Measurements from ENCODE around the gene RBM17.
"Not testable (repeated sequence)": the region's sequence is repeated elsewhere in the genome, so short reads cannot be mapped to it uniquely, and the experiment has no call there.

RBM17 gene

DNA sequence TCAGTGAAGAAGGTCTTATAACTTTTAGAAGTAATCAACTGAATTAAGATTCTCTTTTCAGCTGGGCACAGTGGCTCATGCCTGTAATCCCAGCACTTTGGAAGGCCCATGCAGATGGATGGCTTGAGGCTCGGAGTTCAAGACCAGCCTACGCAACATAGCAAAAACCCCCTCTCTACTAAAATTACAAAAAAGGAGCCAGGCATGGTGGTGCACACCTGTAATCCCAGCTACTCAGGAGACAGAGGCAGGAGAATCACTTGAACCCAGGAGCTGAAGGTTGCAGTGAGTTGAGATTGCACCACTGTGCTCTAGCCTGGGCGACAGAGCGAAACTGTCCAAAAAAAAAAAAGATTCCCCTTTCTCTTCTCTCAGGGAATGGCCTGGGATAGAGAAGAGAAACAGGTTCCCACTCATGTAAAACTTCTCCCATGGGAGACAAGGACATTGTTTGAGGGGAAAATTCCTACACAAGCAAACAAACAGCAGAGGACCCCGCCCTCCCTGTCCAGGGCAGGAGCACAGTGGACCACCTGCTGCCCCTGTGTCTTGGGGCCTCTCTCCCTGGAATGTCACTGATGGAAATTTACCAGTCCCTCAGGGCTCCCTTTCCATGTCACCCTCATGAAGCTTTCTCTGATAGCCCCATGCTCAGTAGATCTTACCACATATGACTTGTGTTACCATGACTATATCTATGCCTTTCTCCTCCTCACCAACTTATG lies 32.3 kb upstream of the RBM17 start:
- DNase-seq (ENCODE audit: low read depth in 1 of 2, low spot score in 1 of 2), result no peak

DNA sequence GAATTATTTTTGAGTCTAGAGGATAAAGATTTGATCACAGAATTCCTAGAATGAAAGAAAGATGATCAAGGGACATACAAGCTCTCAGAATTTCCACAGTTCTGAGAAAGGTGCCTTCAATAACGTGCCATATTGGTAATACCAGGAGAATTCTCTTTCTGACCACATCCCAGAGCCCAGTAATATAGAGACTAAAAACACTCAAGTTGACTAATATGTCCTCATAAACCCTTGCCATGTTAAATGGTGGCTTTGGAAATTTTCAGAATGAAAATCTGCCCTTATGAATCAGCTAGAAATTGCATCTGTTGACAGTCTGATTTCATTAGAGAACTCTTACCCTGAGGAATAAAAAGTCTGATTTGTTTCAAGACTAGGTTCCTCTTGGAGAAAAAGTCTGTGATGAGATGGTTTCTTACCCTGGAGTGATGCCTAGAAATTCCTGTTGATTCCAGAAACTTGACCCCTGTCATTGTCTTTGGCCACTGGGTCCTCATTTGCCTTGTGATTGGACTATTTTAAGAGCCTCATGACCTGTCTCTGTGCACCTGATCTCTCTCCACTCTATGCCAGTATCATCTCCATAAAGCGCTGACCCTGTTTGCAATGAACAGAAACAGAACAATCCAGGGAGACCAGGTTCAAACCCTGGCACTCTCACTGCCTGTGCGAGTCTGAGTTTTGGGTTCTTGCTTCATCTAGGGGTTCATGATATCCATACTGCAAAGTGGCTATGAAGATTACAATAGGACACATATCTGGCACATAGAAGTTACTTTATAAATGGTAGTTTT lies 30.0 kb upstream of the RBM17 start:
- DNase-seq (ENCODE audit: low read depth in 1 of 2, low spot score in 1 of 2), result no peak

DNA sequence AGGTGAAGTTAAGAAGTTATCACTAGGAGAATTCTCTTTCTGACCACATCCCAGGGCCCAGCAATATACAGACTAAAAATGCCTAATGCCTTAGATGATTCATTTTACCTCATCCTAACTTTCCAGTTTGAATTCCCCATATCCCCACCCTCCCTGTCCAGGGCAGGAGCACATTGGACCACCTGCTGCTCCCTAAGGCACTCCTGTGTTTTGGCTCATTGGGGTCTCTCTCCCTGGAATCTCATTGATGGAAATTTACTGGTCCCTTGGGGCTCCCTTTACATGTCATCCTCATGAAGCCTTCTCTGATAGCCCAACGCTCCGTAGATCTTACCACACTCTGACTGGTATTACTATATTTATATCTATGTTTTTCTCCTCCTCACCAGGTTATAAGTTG lies 29.3 kb upstream of the RBM17 start:
- DNase-seq (ENCODE audit: low read depth in 1 of 2, low spot score in 1 of 2), result no peak

DNA sequence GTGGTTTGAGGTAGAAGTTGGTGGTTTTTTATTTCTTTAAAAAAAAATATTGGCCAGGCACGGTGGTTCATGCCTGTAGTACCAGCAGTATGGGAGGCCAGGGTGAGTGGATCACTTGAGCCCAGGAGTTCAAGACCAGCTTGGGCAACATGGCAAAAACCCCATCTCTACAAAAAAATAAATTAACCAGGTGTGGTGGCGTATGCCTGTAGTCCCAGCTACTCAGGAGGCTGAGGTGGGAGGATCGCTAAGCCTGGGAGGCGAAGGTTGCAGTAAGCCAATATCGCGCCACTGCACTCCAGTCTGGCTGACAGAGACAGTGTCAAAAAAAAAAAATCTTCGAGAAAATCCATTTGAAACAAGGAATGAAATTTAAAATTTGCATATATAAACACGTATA lies 27.8 kb upstream of the RBM17 start:
- DNase-seq (ENCODE audit: low read depth in 1 of 2, low spot score in 1 of 2), result no peak

DNA sequence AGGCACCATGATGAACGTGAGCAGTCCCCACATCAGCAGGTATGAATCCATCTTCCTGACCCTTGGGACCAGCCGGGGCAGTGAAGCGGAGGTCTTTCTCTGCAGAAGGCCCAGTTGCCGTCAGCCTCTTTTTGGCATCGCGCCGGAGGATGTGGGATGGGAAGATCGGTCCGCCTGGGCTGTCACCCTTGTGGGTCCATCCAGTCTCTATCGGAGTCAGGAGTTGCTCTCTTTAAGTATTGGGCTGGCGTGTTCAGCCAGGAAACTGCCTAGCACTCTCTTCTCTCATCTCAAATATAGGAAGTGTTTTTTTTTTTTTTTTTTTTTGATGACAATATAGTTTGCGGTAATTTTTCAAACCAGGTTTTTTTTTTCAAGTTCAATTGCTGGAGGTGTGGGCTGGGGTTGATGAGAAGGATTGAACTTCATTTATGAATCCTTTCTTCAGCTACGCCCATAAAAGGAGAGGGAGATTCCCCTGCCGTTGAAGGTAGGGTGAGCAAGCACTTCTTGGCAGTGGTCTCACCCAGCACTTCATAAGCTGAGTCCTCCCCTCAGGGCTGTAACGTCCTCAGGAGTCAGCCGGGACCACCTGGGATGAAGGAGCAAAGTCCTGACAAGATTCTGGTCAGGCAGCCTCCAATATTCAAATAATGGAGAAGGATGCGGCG lies 26.6 kb upstream of the RBM17 start, which contains the start of gene IL2RA:
TSS of gene IL2RA (minus strand) at position 267 of the 671 bp plus-strand sequence. CDS start at position 51, 216 bp downstream.
- DNase-seq (ENCODE audit: low read depth in 1 of 2, low spot score in 1 of 2), result peak in 1 of 2 donors; percentile 68

DNA sequence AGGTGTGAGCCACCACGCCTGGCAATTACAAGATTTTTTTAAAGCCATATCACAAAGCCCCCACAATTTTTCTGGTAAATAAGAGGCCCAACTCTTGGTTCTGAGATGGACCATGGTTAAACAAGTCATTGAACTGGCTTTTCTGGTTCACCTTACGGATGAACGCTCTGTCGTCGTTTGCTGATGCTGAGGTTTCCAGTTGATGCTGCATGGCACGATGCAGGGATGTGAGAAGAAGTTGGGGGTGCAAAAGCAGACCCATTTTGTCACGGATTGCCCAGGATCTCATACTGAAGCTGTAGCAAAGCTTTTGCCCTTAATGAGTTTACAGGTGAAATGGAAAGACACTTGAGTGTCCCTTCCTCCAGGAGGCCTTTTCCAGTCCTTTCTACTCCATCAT lies 24.7 kb upstream of the RBM17 start:
- DNase-seq (ENCODE audit: low read depth in 1 of 2, low spot score in 1 of 2), result no peak

DNA sequence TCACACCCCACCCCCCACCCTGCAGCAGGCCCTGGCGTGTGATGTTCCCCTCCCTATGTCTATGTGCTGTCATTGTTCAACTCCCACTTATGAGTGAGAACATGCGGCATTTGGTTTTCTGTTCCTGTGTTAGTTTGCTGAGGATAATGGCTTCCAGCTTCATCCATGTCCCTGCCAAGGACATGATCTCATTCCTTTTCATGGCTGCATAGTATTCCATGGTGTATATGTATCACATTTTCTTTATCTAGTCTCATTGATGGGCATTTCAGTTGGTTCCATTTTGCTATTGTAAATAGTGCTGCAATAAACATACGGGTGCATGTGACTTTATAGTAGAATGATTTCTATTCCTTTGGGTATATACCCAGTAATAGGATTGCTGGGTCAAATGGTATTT lies 24.1 kb upstream of the RBM17 start:
- DNase-seq (ENCODE audit: low read depth in 1 of 2, low spot score in 1 of 2), result not testable (repeated sequence)

DNA sequence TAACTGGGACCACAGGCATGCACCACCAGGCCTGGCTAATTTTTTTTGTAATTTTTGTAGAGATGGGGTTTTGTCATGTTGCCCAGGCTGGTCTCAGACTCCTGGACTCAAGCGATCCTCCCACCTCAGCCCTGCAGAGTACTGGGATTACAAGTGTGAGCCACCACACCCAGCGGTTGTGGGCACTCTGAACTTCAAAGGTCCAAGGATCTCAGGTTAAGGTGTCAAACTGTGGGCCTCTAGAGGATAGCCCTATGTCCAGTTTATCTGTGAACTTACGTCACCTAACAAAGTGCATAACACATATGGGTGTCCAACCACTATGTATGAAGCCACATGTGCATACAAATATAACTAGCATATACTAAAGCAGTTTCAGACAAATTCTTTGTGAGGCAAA lies 23.4 kb upstream of the RBM17 start:
- DNase-seq (ENCODE audit: low read depth in 1 of 2, low spot score in 1 of 2), result no peak

DNA sequence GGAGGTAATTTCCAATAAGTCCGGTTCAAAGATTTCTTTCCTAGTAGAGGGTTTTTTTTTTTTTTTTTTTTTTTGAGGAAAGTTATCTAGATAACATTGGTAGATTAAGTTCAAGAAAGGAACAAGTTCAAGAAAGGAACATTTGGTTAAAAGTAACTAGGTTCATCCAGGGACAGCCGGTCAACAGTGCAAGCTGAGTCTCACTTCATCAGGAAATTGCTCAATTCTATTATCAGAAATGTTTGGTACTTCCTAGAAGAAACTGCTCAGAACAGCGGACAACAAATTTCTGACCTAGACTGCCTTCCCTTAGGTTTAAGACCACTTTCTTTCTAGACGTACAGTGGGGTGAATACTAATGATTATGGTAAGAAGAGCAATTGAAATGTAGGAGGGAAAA lies 23.0 kb upstream of the RBM17 start:
- DNase-seq (ENCODE audit: low read depth in 1 of 2, low spot score in 1 of 2), result no peak

DNA sequence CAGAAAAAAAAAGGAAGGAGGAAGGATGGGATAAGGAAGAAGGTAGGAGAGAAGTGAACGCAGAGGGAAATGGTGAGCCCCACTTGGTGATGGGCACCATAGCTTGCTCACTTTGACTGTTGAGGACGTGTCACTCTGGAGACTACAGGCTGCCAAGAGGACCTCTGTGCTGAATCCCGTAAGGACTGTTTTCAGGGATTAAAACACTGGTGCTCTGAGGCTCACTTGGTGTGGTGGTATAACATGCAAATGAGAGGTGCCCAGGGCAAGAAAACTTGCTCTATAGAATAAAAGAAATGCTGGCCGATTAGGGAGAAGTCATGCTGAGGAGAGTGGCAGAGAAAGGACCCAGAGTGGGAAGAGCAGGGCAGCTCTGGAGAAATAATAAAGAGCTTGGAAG lies 21.4 kb upstream of the RBM17 start:
- no peak for DNase-seq (ENCODE audit: low read depth in 1 of 2, low spot score in 1 of 2)

DNA sequence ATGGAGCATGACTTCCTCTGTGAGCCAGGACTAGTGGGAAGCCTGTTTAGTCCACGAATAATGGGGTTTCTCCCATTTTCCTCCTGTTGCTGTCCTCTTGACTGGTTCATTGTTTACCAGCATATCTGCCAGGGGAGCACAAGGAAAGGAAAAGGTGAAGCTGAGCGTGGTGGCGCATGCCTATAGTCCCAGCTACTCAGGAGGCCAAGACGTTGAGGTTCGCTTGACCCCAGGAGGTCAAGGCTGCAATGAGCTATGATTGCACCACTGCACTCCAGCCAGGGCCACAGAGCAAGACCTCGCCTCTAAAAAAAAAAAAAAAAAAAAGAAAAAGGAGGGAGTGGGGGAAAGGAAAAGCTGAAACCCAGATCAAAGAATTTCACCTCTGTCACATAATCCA lies 20.8 kb upstream of the RBM17 start:
- DNase-seq (ENCODE audit: low read depth in 1 of 2, low spot score in 1 of 2), result no peak

DNA sequence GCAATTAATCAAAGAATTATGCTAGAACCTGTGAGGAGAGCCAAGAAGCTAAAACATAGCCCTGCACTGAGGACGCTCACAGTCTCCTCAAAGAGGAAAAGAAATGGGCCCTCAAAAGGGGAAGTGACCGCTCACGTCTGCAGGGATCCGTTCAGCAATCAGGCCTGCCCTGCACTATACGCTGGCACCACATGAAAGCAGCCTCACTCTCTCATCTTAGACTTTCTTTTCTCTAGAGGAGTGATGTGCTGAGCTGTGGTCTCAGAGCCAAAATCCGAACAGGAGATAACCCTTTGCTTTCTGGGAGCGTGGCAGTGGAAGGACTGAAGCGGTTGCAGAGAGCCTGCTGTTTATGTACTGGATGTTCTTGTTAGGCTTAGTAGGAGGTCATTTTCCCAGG lies 20.4 kb upstream of the RBM17 start:
- DNase-seq (ENCODE audit: low read depth in 1 of 2, low spot score in 1 of 2), result no peak

DNA sequence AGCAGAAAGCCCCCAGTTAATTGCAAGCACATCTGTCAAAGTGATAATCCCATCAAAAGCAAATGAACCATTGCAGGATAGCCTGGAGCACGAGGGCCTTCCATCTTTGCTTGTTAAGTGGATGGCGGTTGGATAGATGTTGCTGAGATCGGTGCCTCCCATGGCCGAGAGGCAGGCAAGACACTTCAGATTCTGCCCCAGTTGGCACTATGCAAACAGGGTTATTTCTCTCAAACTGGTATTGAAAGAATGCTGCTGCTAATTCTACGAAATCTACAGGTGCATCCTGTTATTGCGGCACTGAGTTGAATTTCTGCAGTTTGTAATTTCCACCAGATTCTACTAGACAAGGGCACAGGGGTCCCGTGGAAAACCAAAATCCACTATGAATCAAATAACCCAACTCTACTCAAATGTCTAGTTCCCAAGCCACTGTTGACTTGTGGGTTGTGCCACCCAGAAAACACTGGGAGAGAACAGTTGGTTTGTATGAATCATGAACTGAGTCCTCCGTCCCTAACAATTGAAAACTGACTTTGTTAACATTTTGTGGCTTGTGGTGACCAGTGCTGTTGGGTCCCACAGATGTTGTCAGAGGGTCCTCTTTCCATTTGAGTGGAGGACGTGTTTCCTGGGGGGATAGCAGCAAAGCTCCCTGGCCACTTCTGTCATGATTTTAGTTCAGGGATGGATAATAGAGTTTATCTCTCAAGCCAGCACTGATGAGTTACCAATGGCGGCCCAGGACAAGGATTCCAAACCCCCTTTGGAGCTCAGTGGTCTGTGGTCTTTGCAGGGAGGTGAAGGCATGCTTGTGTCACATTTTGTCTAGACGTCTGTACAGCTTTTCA lies 19.5 kb upstream of the RBM17 start:
- DNase-seq (ENCODE audit: low read depth in 1 of 2, low spot score in 1 of 2), result no peak

DNA sequence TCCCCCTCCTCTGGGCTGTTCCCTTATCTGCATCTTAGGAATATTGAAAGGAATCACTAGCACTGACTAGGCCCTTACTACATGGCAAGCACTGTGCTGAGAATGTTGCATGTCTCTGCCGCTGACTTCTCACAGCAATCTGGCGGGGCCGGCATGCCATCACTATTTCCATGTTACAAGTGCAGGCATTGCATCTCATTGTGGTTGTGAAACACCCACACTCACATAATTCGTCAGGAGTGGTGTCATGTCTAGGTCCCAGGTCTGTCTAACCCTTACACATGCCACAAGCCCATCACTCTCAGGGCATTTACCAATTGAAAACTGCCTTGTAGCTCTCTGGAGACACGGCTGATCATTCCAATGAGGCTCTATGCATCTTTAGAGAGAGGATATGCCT lies 18.2 kb upstream of the RBM17 start:
- no peak for DNase-seq (ENCODE audit: low read depth in 1 of 2, low spot score in 1 of 2)

DNA sequence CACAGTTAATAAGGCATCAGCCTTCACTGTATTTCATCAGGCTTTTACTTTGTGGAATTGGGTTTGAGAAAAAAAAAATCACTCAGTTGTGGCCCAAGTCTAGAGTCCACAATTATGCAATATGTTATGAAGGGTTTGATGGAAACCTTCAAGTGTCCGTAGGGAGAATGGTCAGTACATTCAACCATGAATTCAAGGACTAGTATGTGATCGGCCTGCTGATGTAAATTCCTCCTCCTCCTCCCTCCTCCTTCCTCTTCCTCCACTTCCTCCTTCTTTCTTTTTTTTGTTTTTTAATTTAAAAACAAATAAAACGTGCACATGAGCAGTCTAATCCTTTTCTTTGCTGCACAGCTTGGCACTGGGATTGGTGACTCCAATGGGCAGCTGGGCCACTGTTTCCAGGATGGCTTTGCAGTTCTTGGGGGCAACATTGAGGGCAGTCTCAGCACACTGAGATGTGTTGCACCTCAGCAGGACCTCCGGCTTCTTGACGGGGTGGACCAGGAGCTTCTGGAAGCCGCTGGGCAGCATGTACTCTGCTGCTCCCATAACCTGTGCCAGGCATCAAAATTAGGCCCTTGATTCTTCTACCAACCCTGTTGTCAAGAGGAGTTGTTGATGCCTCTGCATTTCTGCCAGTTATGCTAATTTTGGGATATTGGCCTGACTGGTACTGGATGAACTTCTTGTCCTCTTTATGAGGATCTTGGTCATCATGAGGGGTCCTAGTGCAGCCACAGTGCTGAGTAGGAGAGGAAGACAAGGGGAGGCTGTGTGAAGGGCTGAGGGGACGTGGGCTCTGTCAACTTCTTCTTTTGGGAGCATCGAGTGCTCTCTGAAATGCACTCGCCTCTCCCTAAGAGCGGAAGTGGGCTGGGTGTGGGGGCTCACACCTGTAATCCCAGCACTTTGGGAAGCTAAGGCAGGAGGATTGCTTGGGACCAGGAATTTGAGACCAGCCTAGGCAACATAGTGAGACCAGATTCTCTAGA lies 17.4 kb upstream of the RBM17 start:
- DNase-seq (ENCODE audit: low read depth in 1 of 2, low spot score in 1 of 2), result no peak

DNA sequence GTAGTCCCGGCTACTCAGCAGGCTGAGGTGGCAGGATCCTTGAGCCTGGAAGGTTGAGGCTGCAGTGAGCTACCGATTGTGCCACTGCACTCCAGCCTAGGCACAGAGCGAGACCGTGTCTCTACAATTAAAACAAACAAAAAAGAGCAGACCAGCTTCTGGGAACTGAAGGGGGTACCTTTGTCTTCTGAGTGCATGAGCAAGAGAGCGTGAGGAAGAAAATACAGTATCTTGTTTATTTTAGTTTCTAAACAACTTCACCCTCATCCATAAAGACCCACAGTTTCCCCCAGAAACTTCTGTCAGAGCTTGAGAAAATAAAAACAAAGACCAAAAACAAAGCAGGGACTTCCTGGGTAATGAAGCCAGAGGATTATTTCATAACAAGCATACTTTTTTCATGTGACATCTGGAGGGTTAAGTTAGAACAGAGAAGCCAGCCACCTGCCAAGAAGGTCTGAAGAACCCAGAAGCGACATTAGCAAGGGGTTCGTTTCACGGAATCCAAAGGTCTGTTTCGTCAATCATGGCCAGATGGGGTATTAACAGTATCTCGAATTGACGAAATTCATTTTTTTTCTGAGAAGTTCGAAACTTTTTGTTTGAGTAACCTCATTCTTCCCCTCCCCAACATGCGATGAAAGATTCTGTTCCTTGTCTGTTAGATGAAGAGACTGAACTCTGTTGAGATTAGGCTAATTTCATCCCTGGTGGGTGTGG lies 16.5 kb upstream of the RBM17 start:
- DNase-seq (ENCODE audit: low read depth in 1 of 2, low spot score in 1 of 2), result no peak

DNA sequence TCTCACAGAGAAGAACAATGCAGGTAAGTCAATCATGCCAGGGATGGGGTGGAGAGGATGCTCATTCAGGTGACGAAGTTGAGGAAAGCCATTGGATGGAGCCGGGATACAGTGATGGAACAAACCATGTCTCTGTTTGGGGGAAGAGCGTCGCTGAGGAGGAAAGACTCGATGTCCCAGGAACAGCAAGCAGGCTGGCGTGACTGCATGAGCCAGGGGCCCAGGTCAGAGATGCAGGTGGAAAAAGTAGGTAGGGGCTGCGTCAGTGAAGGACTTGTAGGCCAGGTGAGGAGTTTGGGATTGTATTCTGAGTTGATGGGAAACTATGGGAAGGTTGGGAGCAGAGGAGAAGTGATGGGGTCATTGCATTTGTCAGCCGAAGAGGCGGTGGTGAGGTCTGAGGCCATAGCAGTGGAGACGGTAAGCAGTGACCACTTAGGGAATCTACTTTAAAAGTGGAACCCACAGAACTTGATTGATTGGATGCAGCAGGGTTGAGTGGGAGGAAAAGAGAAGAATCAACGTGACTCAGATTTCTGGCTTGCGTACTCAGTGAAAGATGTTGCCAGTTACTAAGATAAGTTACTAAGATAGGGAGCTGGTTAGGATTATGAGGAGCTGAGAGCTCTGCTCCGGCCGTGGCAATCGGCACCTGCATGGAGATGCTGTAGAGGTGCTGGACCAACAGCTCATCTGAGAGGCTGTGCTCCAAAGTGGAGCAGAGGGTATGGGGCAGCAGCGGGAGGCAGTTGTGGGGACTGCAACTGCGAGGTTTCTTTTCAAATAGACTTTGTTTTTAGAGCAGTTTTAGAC lies 14.1 kb upstream of the RBM17 start:
- DNase-seq (ENCODE audit: low read depth in 1 of 2, low spot score in 1 of 2), result no peak

DNA sequence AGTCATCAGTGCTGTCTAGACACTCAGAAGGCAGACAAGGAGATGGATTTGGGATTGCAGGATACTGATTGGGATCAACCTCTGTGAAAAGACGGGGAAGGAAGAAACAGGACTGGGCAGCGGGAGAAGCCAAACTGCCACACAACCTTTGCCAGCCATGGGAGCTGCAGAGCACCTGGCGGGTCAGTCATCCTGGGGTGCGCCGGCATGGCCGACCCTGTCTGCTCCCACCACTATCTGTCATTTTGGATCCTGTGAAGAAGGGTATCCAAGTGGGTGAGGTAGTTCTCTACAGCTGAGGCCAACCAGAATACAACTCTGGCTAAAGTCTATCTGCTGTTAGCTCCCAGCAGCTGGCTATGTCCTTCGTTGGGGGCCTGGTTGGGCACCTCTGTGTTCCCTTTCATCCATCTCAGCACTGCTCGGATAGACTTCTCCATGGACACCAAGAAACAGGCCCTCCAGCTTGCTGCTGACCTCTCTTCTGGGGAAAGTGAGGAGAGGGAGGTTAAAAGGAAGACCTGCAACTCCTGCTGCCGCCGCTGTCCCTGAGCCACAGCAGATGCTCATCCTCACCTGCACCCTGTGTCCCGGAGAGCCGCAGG lies 11.7 kb upstream of the RBM17 start:
- DNase-seq (ENCODE audit: low read depth in 1 of 2, low spot score in 1 of 2), result no peak
